ENCODE data around the gene SNRNP70. TPM values are rescaled to one million over a fixed set of nuclear protein-coding genes. Genes with fewer than 3 reads are reported as not detected.

SNRNP70 gene
- total and polyA plus RNA-seq, 10 of the 15 experiments (the other 5 are each of a cell fraction or from before 2014, with no cell fraction given), result 2.7 to 453 (median 159) TPM

DNA sequence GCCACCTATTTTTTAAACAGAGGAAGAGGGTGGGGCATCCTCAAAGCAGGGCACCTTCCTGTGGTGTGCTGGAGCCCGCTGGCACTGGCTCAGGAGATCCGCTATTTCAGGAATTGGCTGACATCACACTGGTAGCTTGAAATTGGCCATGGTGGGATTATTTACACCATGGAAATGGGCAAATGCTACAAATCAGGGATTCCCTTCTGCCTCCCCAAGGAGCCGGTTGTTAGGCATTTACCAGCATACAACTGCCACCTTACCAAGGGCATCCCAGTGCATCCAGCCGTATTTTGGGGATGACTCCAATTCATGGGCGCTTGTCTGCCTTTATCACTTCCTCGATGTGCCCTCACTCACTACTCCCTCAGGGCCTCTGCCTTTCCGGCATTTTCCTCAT lies 55.7 kb downstream of the SNRNP70 start (continued):
- TF ChIP-seq, protein P1, sequence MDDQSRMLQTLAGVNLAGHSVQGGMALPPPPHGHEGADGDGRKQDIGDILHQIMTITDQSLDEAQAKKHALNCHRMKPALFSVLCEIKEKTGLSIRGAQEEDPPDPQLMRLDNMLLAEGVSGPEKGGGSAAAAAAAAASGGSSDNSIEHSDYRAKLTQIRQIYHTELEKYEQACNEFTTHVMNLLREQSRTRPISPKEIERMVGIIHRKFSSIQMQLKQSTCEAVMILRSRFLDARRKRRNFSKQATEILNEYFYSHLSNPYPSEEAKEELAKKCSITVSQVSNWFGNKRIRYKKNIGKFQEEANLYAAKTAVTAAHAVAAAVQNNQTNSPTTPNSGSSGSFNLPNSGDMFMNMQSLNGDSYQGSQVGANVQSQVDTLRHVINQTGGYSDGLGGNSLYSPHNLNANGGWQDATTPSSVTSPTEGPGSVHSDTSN (IDR thresholded peaks at IDR 0.05; ENCODE audit: insufficient replicate concordance, low read depth, low read length), result no peak
- TF ChIP-seq, protein P2, sequence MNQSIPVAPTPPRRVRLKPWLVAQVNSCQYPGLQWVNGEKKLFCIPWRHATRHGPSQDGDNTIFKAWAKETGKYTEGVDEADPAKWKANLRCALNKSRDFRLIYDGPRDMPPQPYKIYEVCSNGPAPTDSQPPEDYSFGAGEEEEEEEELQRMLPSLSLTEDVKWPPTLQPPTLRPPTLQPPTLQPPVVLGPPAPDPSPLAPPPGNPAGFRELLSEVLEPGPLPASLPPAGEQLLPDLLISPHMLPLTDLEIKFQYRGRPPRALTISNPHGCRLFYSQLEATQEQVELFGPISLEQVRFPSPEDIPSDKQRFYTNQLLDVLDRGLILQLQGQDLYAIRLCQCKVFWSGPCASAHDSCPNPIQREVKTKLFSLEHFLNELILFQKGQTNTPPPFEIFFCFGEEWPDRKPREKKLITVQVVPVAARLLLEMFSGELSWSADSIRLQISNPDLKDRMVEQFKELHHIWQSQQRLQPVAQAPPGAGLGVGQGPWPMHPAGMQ (IDR thresholded peaks at IDR 0.05; ENCODE audit: borderline replicate concordance), result no peak
- TF ChIP-seq NR2F1 (conservative IDR thresholded peaks at IDR 0.05) (no peak), LARP7 (IDR thresholded peaks at IDR 0.05) (no peak), GATAD2B (conservative IDR thresholded peaks at IDR 0.05; ENCODE audit: low read depth) (no peak), POLR2AphosphoS2 (IDR thresholded peaks at IDR 0.05; ENCODE audit: low read depth, low read length) (no peak)

DNA sequence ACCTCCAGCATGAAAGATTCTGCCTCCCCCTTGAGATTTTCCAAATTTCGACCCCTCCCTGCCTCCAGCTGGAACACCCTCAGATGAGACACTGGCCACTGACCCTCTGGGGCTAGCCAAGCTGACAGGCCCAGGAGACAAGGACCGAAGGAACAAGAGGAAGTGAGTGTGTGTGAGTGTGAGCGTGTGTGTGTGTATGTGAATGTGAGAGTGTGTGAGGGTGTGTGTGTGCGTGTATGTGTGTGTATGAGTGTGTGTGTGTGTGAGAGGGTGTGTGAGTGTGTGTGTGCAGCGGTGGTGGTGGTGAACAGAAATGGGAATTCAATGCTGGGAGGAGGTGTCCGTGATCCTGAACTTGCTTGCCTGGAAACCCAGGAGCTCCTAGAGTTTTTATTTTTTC lies 56.1 kb downstream of the SNRNP70 start:
- Histone ChIP-seq H3K36me3 (ENCODE audit: control insufficient read depth in 2 of 2, insufficient read depth in 2 of 2, low read length in 1 of 2) (no peaks in the 10 kb centered on the region), H3K4me2 (ENCODE audit: control insufficient read depth, insufficient read depth) (no peak overlapping the region), H3K27ac (ENCODE audit: control insufficient read depth, insufficient read depth) (no peak overlapping the region), H3K79me2 (ENCODE audit: control insufficient read depth, insufficient read depth, low read length) (no peaks in the 10 kb centered on the region), H3K9ac (ENCODE audit: control insufficient read depth, insufficient read depth, low read length) (no peak overlapping the region), H3K4me3 (no peak overlapping the region), H3K4me1 (ENCODE audit: control insufficient read depth, insufficient read depth, low read length) (no peaks in the 10 kb centered on the region; the same call in 1 of the 2 replicates), H3K9me3 (replicated peaks; ENCODE audit: control insufficient read depth, insufficient read depth, low read length) (no peaks in the 10 kb centered on the region), H4K20me1 (ENCODE audit: control insufficient read depth, insufficient read depth) (no peaks in the 10 kb centered on the region), H2AFZ (ENCODE audit: control insufficient read depth, low read depth, low read length) (no peak overlapping the region), H3K27me3 (replicated peaks in 1 of 2; ENCODE audit: control insufficient read depth in 2 of 2, insufficient read depth in 2 of 2, low read length in 1 of 2) (no peaks in the 10 kb centered on the region; a peak in 1 of 4 replicates)
- DNase-seq (ENCODE audit: low read depth, low spot score), result no peak
- ChIA-PET CTCF (interaction anchor here (0.7 to 0.9 kb wide), 2 partner anchors 35 to 84 kb away, joined by 3 read pairs; no protein-coding TSS in a partner anchor), SMC1A (ENCODE audit: uncharacterized antibody, unreplicated experiment) (no interaction called here), RAD21 (ENCODE audit: unreplicated experiment) (no interaction called here), POLR2A (no interaction called here)
- intact Hi-C loops (cut with micrococcal nuclease; ENCODE audit: unreplicated experiment), result no loop called here
- no peak for ATAC-seq
- no TSS peak for BruUV-seq (replicated peaks)
- 23% methylated on average over 6 of the region's 6 CpGs for WGBS (ENCODE audit: insufficient coverage, insufficient replicate concordance, low lambda C conversion rate, missing lambda C conversion rate)
- FAIRE-seq, result no peak
- in situ Hi-C loops (cut with MboI), result no loop called here
- no peak for TF ChIP-seq TBL1XR1 (IDR thresholded peaks at IDR 0.05; ENCODE audit: low read depth, low read length)
- TF ChIP-seq NFYB (IDR thresholded peaks at IDR 0.05; ENCODE audit: insufficient read depth, low read depth, low read length), result no peak
- TF ChIP-seq ATF7 (IDR thresholded peaks at IDR 0.05; ENCODE audit: low read depth), result no peak
- TF ChIP-seq TCF3 (IDR thresholded peaks at IDR 0.05; ENCODE audit: borderline replicate concordance, insufficient read depth, low read depth, low read length), result no peak
- TF ChIP-seq MYB (IDR thresholded peaks at IDR 0.05; ENCODE audit: borderline replicate concordance, low read depth, low read length), result no peak
- no peak for TF ChIP-seq HDGF (IDR thresholded peaks at IDR 0.05)
- TF ChIP-seq BRCA1 (IDR thresholded peaks at IDR 0.05; ENCODE audit: low read depth, low read length), result no peak
- no peak for TF ChIP-seq MTA3 (IDR thresholded peaks at IDR 0.05; ENCODE audit: borderline replicate concordance, low read length)
- TF ChIP-seq, protein P3, sequence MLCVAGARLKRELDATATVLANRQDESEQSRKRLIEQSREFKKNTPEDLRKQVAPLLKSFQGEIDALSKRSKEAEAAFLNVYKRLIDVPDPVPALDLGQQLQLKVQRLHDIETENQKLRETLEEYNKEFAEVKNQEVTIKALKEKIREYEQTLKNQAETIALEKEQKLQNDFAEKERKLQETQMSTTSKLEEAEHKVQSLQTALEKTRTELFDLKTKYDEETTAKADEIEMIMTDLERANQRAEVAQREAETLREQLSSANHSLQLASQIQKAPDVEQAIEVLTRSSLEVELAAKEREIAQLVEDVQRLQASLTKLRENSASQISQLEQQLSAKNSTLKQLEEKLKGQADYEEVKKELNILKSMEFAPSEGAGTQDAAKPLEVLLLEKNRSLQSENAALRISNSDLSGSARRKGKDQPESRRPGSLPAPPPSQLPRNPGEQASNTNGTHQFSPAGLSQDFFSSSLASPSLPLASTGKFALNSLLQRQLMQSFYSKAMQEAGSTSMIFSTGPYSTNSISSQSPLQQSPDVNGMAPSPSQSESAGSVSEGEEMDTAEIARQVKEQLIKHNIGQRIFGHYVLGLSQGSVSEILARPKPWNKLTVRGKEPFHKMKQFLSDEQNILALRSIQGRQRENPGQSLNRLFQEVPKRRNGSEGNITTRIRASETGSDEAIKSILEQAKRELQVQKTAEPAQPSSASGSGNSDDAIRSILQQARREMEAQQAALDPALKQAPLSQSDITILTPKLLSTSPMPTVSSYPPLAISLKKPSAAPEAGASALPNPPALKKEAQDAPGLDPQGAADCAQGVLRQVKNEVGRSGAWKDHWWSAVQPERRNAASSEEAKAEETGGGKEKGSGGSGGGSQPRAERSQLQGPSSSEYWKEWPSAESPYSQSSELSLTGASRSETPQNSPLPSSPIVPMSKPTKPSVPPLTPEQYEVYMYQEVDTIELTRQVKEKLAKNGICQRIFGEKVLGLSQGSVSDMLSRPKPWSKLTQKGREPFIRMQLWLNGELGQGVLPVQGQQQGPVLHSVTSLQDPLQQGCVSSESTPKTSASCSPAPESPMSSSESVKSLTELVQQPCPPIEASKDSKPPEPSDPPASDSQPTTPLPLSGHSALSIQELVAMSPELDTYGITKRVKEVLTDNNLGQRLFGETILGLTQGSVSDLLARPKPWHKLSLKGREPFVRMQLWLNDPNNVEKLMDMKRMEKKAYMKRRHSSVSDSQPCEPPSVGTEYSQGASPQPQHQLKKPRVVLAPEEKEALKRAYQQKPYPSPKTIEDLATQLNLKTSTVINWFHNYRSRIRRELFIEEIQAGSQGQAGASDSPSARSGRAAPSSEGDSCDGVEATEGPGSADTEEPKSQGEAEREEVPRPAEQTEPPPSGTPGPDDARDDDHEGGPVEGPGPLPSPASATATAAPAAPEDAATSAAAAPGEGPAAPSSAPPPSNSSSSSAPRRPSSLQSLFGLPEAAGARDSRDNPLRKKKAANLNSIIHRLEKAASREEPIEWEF (IDR thresholded peaks at IDR 0.05; ENCODE audit: insufficient replicate concordance, low read depth, low read length), result no peak
- no peak for TF ChIP-seq POLR2AphosphoS2 (IDR thresholded peaks at IDR 0.05; ENCODE audit: low read depth, low read length)
- no peak for TF ChIP-seq SMARCA5 (IDR thresholded peaks at IDR 0.05)
- TF ChIP-seq CHD2 (IDR thresholded peaks at IDR 0.05; ENCODE audit: borderline replicate concordance, low read depth, low read length), result no peak

Data from GM12878 (cell line).